ENCODE measurements around the gene OR51B5.
"Not testable (repeated sequence)": the region's sequence is repeated elsewhere in the genome, so short reads cannot be mapped to it uniquely, and the experiment has no call there.

GRCh38 chr11:5366365-5366764 lies 23.0 kb upstream of the OR51B5 start:
- not testable (repeated sequence) for TF ChIP-seq CTCF, POLR2AphosphoS5, POLR2A (IDR thresholded peaks at IDR 0.05)
